Chondrocyte (in vitro differentiated cells): ENCODE measurements around the gene TMEM63C. TPM values are rescaled to one million over a fixed set of nuclear protein-coding genes. Genes with fewer than 3 reads are reported as not detected.

Experiments
- DNase-seq: peaks from one replicate; pipeline ENCODE4 v3.0.0; 2021; ENCODE audit warnings: mixed read lengths, low spot score
- H3K27ac Mint-ChIP-seq: one replicate; pipeline ENCODE4 v1.8.0; 2021; ENCODE audit warnings: mild to moderate bottlenecking, moderate library complexity, mixed read lengths; ENCODE audit not compliant: unreplicated experiment
- H3K27me3 Mint-ChIP-seq: 2 replicates; pipeline ENCODE4 v1.8.0; 2021; ENCODE audit warnings: low read depth, mixed read lengths
- H3K36me3 Mint-ChIP-seq: 2 replicates; pipeline ENCODE4 v1.8.0; 2021; ENCODE audit warnings: low read depth, mixed read lengths
- H3K4me1 Mint-ChIP-seq: 2 replicates; pipeline ENCODE4 v1.8.0; 2021; ENCODE audit warnings: low read depth, mild to moderate bottlenecking, mixed read lengths
- H3K4me3 Mint-ChIP-seq: one replicate; pipeline ENCODE4 v1.8.0; 2021; ENCODE audit warnings: mild to moderate bottlenecking, moderate library complexity, mixed read lengths; ENCODE audit not compliant: unreplicated experiment
- H3K9me3 Mint-ChIP-seq: 2 replicates; pipeline ENCODE4 v1.8.0; 2021; ENCODE audit warnings: low read depth, mixed read lengths
- CTCF ChIP-seq: fragments of 200-600 bp; sonication (generic); IDR thresholded peaks from 2 replicates; pipeline ENCODE4 v1.5.0; 2021; ENCODE audit warnings: antibody characterized with exemption, mild to moderate bottlenecking, moderate library complexity
- total RNA-seq: library from RNA; stranded (reverse); gene quantifications from 3 replicates; pipeline ENCODE4 v1.2.1, GENCODE V29; 2021

Gene TMEM63C
- total RNA-seq, 1 donor from 2014 or later: 10.3 TPM

- H3K27ac Mint-ChIP-seq: no peak overlapping the region
- TF ChIP-seq CTCF: no peak
- no peaks in the 10 kb centered on the region for H3K9me3 Mint-ChIP-seq
- H3K4me3 Mint-ChIP-seq: no peak overlapping the region
- peaks cover 18% of the 10 kb centered on the region for H3K27me3 Mint-ChIP-seq
- DNase-seq: no peak
- H3K4me1 Mint-ChIP-seq: no peaks in the 10 kb centered on the region
- H3K36me3 Mint-ChIP-seq: peaks cover 9% of the 10 kb centered on the region
Measured at GRCh38 chr14:77224212-77224611, 42.6 kb downstream of the TMEM63C start.

GRCh38 chr14:77225254-77225653 is 43.7 kb downstream of the TMEM63C start:
- TF ChIP-seq CTCF: no peak
- Mint-ChIP-seq H3K4me3 (no peak overlapping the region), H3K27me3 (peaks cover 18% of the 10 kb centered on the region), H3K4me1 (no peaks in the 10 kb centered on the region), H3K9me3 (peaks cover 2% of the 10 kb centered on the region), H3K36me3 (peaks cover 9% of the 10 kb centered on the region), H3K27ac (no peak overlapping the region)
- no peak for DNase-seq

- no peak for TF ChIP-seq CTCF
- no peak for DNase-seq
- Mint-ChIP-seq H3K27me3 (peaks cover 18% of the 10 kb centered on the region), H3K9me3 (peaks cover 6% of the 10 kb centered on the region), H3K27ac (no peak overlapping the region), H3K36me3 (peaks cover 9% of the 10 kb centered on the region), H3K4me3 (no peak overlapping the region), H3K4me1 (no peaks in the 10 kb centered on the region)
Measured at GRCh38 chr14:77225892-77226557, 44.4 kb downstream of the TMEM63C start.

- Mint-ChIP-seq H3K4me1 (no peaks in the 10 kb centered on the region), H3K4me3 (no peak overlapping the region), H3K36me3 (peaks cover 14% of the 10 kb centered on the region), H3K9me3 (peaks cover 7% of the 10 kb centered on the region), H3K27ac (no peak overlapping the region), H3K27me3 (peaks cover 5% of the 10 kb centered on the region)
- no peak for TF ChIP-seq CTCF
- no peak for DNase-seq
Measured at GRCh38 chr14:77228056-77228455, 46.5 kb downstream of the TMEM63C start.

- no peak for DNase-seq
- Mint-ChIP-seq H3K9me3 (peaks cover 7% of the 10 kb centered on the region), H3K36me3 (peaks cover 9% of the 10 kb centered on the region), H3K27me3 (peaks cover 2% of the 10 kb centered on the region), H3K4me1 (no peaks in the 10 kb centered on the region), H3K4me3 (no peak overlapping the region), H3K27ac (no peak overlapping the region)
- TF ChIP-seq CTCF: no peak
Measured at GRCh38 chr14:77230914-77231313, 49.3 kb downstream of the TMEM63C start.
